Smooth muscle cell of the pulmonary artery (primary cell): ENCODE results near the gene ARHGAP9. TPM values are rescaled to one million over a fixed set of nuclear protein-coding genes. Genes with fewer than 3 reads are reported as not detected.

ENCODE experiments used
- total RNA-seq: library from RNA; depleted of rRNA; stranded (reverse); fragments of >200 nt; gene quantifications from 2 replicates; pipeline ENCODE4 v1.2.3, GENCODE V29; 2014

ARHGAP9 gene
- total RNA-seq, result 0.07 and 0.33 TPM in 2 replicates

DNA sequence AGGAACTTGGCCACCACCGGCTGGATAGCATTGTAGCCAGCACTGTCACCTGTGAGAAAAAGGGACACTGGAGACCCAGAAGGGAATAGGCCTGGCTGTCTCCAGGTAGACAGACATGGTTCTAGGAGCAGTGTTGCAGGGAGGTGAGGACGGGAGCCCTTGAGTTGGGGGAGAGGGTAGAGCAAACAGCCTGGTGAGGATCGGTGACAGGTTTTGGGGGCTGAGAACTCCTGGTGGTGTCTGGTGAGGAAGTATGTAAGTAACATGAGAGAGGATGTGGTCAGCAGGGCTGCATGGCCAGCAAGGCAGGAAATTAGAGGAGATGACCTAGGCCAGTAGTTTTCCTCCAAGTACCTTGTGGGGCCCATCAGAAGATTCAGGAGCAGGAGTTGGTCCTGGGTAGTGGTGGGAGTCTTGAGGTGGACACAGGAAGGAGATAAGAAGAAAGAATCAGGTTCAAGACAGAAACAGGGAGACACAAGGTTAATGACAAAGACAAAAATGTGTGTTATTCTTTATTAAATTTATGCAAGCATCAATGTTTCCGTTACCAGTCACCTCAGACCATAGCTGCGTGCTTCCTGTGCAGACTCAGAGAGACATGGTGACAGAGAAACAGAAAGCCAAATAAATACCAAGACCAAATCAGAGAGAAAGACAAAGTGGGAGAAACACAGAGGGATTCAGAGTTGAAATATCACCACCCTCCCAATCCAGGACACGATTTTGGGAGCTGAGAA, at the start of gene ARHGAP9:
TSS of gene ARHGAP9 (minus strand) at position 491 of the 740 bp plus-strand sequence. CDS start at position 31, 460 bp downstream.

DNA sequence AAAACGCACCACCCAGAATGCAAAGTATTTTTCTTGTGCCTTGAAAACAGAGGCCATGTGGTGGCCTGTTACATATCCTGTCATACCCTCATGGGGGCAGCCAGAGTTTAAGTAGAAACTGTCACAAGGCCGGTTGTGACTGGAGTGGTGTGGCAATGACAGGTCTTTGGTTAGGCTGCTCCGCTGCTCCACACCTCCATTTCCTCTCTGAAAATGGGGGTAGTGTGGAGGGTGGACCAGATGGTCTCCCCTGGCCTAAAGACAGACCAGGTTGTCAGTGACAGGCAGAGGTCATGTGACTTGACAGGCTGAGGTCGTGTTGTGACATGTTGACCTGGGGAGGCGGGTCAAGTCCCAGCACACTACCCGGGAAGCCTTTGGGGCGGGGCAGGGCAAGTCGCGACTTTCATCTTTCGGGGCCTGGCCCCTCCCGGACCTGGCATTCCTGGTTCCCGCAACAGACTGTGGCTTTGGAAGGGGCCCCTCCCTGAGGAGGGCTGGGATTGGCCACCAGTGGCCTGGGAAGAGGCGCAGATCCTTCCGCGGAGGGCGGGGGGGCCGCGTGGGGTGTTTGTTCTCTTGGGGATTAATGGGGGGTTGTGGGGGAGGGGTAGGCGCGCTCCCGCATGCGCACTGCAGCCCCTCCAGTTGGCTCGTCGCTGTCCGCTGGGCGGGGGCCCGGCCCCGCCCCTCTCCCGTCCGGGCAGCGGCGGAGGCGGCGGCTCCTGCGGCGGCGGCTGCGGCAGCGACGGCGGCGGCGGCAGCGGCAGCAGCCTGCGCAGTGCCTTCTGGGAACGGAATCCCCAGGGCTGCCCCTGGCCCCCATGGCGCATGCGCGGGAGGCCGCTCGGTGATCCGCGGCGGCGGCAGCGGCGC, 42.6 kb upstream of the ARHGAP9 start, which contains the start of gene MBD6:
TSS of gene MBD6 (plus strand) at position 814 of the 876 bp plus-strand sequence. CDS start 1,480 bp downstream, outside the sequence.

GRCh38 chr12:57520053-57520818, 40.6 kb upstream of the ARHGAP9 start, which contains the start of gene DDIT3:
TSS of gene DDIT3 (minus strand) at chr12:57520514. CDS start at chr12:57517406, 3,108 bp downstream.

DNA sequence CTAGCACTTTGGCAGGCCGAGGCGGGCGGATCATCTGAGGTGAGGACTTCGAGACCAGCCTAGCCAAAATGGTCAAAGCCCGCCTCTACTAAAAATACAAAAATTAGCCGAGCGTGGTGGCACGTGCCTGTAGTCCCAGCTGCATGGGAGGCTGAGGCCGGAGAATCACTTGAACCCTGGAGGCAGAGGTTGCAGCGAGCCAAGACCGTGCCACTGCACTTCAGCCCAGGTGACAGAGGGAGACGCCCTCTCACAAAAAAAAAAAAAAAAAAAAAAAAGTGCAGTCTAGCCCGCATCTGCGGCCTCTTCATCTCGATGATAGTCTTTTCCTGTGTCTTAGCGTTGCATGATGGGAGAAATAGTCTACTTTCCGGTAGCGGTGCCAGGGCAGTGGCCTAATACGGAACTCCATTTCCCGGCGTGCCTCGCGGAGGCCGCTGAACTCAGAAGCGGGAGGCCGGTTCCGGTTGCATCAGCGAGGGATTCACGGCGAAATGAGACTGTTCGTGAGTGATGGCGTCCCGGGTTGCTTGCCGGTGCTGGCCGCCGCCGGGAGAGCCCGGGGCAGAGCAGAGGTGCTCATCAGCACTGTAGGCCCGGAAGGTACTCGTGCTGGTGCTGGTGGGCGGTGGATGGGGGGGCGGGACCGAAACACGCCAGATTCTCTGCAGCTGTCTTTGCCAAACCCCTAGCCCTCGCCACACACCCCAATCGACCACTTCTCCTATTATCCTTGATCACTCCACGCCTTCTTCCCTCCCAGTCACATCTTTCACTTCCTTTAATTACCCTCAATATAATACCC, 8.1 kb upstream of the ARHGAP9 start, which contains the start of gene MARS1:
TSS of gene MARS1 (plus strand) at position 472 of the 805 bp plus-strand sequence. CDS start at position 495, 23 bp downstream.

DNA sequence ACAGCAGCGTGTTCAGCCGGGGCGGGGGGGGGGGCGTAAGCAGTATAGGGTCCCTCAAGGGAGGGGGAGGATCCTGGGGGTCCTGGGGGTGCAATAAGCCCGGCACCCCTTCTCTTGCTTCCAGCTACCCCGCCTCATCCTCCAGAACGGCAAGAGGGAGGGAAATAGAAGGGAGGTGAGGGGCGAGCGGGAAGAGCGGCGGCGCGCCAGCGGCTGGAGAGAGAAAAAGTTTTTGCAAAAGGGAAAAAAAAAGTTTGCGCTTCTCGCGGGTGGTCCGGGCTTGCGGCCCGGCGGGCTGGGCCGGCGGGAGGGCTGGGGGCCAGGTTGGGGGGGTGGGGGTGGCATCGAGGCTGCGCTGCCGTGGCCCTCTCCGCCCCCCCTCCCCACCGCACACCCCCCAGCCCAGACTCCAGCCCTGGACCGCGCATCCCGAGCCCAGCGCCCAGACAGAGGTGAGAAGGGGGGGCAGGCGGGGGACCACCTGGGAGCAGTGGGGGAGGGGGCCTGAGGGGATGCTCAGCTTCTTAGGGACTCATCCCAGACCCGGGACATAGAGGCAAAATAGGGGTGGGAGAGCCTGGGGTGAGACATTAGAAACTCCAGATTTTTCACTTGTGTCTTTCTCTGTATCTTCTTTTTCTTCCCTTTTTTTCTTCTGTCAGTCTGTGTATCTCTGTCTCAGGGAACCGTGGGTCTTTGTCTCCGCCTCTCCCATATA, 19.8 kb downstream of the ARHGAP9 start, which contains the start of gene GLI1:
TSS of gene GLI1 (plus strand) at position 36 of the 718 bp plus-strand sequence. CDS start 3,907 bp downstream, outside the sequence.

GRCh38 chr12:57454566-57455373, 24.9 kb downstream of the ARHGAP9 start, which contains the start of gene INHBE:
TSS of gene INHBE (plus strand) at chr12:57455307. CDS start at chr12:57455537, 230 bp downstream.

DNA sequence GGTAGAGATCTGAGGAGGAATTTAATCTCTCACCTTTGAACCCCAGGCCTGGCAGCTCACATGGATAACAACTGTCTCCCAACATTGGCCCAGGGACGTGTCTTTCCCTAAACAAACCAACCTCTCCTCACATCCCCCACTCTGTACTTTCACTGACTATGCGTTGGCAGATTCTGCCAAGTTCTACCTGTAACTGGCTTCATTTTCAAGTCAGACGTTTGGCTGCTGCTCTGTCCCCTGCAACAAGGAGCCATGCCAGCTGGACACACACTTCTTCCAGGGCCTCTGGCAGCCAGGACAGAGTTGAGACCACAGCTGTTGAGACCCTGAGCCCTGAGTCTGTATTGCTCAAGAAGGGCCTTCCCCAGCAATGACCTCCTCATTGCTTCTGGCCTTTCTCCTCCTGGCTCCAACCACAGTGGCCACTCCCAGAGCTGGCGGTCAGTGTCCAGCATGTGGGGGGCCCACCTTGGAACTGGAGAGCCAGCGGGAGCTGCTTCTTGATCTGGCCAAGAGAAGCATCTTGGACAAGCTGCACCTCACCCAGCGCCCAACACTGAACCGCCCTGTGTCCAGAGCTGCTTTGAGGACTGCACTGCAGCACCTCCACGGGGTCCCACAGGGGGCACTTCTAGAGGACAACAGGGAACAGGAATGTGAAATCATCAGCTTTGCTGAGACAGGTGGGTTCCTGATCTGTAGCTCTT, 45.0 kb downstream of the ARHGAP9 start, which contains the start of gene INHBC:
TSS of gene INHBC (plus strand) at position 268 of the 707 bp plus-strand sequence. CDS start at position 371, 103 bp downstream.

GRCh38 chr12:57430931-57431566, 48.6 kb downstream of the ARHGAP9 start, which contains the start of gene R3HDM2:
TSS of gene R3HDM2 (minus strand) at chr12:57431043. CDS start at chr12:57310428, 120,615 bp downstream.

Other genes with a start within 250 kb of the ARHGAP9 start
- gene STAC3, start 228.7 kb downstream of the ARHGAP9 start, total RNA-seq, result 0.26 and 0.33 TPM in 2 replicates
- 27.4 and 33.8 TPM in 2 replicates for gene R3HDM2, start 48.8 kb downstream of the ARHGAP9 start, total RNA-seq
- gene INHBC, start 45.1 kb downstream of the ARHGAP9 start, total RNA-seq, result not detected in 2 replicates
- gene INHBE, start 24.6 kb downstream of the ARHGAP9 start, total RNA-seq, result 2.0 and 2.1 TPM in 2 replicates
- 0.26 and 0.76 TPM in 2 replicates for gene GLI1, start 20.1 kb downstream of the ARHGAP9 start, total RNA-seq
- gene MARS1, start 8.2 kb upstream of the ARHGAP9 start, total RNA-seq, result 137 and 193 TPM in 2 replicates
- gene DDIT3, start 40.6 kb upstream of the ARHGAP9 start, total RNA-seq, result 42.5 and 66.2 TPM in 2 replicates
- 8.2 and 15.3 TPM in 2 replicates for gene MBD6, start 43.0 kb upstream of the ARHGAP9 start, total RNA-seq
- 99.9 and 100.0 TPM in 2 replicates for gene DCTN2, start 67.3 kb upstream of the ARHGAP9 start, total RNA-seq
- 0.98 and 2.1 TPM in 2 replicates for gene KIF5A, start 70.2 kb upstream of the ARHGAP9 start, total RNA-seq
- gene PIP4K2C, start 111.3 kb upstream of the ARHGAP9 start, total RNA-seq, result 22.9 and 28.2 TPM in 2 replicates
- 15.6 and 24.3 TPM in 2 replicates for gene DTX3, start 125.0 kb upstream of the ARHGAP9 start, total RNA-seq
- gene ARHGEF25, start 131.6 kb upstream of the ARHGAP9 start, total RNA-seq, result 31.5 and 31.7 TPM in 2 replicates
- 6.4 and 14.5 TPM in 2 replicates for gene B4GALNT1, start 153.3 kb upstream of the ARHGAP9 start, total RNA-seq
- 330 and 353 TPM in 2 replicates for gene OS9, start 214.3 kb upstream of the ARHGAP9 start, total RNA-seq